ENCODE measurements around the gene LMTK2.
A peak's percentile ranks its signal among the peaks of the same experiment; 100 is the strongest.

The LMTK2 gene

DNA sequence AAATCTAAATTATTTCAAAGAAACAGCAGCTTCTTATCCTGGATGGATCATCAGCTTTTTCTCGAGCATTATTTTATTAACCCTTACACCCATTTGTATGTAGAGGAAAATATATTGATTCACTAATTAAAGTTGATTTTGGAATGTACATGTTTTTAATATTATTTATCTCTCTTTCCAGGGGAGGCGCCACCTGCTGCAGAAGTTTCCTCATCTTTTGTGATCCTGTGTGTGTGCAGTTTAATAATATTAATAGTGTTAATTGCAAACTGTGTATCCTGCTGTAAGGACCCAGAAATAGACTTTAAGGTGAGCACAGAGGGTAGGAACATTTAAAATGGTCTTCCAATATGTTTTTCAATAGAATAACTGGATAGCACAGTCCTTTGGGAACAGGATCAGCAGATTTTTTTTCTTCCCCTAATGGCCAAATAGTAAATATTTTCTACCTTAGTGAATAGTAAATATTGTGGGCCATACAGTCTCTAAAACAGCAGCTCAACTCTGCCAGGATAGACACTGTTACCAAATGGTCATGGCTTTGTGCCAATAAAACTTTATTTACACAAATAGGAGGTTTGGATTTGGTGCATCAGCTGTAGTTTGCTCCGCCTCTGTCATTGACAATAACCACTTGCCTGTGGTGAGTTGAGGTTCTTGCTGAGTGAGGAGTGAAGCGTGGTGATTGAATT is 30.6 kb downstream of the LMTK2 start:
- no peak for DNase-seq (ENCODE audit: low read depth)

DNA sequence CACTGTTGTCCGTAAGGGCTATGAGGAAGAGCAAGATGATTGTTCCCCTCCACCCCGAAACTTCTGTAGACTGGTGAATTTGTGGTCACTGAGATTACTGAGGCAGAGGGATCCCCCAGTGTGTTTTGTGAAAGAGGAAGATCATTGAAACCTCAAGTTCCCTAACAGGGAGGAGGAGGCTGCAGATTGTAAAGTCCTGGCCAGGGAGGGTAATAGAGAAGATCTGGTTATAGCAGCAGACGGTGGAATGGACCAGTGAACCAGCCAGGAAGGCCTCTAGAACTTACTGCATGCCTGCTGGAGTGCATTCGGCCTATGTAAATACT is 31.1 kb downstream of the LMTK2 start:
- no peak for DNase-seq (ENCODE audit: low read depth)

DNA sequence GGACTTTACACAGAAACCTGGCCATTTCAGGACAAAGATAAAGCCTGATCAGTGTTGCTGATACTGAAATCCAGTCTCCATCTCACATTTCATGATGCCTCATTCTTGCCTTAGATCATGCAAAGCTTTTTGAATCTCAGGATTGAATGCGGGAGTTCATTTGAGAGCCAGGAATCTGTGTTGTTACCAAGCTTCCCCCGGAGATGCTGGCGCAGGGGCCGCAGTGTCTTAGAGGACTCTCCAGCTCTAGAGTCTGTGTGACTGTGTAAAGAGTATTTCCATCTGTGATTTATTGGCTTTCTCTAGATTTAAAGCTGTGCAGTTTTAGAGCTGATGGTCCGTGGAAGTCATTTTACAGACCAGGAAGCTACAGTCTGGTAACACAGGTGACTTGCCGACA is 32.0 kb downstream of the LMTK2 start:
- DNase-seq (ENCODE audit: low read depth), result no peak

DNA sequence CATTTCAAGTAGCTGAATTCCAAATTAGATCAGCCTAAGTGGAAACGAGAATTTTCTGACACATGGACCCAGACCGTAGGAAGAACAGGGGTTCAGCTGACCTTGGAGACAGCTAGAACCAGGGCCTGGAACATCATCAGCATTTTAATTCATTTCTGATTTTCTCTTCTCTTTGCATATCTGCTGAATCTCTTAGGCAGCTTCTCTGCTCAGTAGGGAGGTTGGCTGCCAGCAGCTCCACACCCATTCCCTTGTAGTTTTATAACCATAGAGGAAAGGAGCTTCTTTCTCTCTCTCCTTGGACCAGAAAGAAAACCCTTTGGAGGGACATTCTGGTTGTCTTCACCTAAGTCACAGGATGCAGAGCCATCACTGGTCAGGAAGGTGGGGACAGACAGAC is 36.0 kb downstream of the LMTK2 start:
- no peak for DNase-seq (ENCODE audit: low read depth)

DNA sequence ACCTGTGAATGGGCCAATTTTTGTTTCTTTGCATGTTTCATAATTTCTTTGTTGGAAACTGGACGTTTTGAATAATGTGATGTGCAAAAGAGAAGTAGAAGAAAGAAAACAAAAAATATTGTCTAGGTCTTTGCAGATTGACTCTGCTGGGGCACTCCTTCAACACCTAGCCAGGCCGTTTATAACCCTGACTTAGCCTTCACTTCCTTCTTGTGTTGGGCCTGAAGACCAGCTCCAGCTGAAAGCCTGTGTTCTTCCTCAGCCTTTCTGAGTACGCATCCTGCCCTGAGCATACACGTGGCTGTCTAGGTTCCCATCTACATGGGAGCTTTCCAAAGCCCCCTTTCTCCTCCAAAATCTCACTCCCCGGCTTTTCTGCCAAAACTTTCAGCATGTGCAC is 41.9 kb downstream of the LMTK2 start:
- no peak for DNase-seq (ENCODE audit: low read depth)

DNA sequence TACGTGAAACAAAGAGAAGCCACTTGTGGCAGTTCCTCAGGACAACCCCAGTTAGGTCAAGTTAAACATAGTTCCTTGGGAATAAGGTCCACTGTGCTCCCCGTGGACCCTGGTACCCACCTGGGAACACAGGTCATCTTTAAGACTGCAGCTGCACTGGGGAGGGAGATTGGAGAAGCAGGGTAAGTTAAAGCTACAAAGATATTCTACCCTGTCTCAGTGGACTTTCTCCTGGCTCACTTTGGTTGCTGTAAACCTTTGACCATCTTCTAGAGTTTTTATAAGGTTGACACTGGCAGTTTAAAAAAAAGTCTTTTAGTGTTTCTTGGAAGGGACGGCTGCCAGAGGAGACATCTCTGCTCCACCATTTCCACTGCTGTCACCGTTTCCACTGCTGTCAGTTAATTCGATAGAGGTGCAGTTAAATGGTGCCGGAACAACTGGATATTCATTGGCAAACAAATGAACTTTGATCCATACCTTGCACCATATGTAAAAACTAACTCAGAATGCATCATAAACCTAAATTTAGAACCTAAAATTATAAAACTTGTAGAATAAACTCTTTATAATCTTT is 42.5 kb downstream of the LMTK2 start:
- DNase-seq (ENCODE audit: low read depth), result no peak

DNA sequence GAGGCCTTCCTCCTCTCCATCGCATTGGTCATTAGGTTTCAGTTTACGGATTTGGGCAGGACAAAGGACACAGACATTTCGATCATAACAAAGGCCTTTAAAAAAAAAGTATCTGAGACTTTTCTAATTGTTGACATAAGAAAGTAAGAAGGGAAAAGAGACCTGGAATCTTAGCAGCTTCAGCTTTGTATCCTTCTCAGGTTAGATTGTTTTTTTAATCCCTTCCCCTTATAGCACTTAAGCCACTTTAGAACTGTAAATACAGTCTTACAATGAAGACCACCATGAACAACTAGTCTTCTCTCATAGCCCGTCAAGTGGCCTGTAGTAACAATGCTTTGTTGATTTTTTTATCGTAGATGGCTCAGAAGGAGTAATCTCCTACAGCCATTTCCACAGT is 45.2 kb downstream of the LMTK2 start:
- no peak for DNase-seq (ENCODE audit: low read depth)

DNA sequence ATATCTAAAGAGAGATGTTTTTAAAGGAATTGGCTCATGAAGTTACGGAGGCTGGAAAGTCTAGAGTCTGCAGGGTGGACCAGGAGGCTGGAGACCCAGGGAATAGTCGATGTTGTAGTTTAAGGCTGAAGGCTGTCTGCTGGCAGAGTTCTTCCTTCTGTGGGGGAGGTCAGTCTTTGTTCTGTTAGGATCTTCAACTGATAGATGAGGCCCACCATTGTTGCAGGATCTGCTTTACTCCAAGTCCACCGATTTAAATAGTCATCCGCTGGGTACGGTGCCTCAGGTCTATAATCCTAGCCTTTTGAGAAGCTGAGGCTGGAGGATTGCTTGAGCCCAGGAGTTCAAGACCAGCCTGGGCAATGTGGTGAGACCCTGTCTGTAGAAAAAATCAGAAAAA is 50.0 kb downstream of the LMTK2 start:
- no peak for DNase-seq (ENCODE audit: low read depth)

DNA sequence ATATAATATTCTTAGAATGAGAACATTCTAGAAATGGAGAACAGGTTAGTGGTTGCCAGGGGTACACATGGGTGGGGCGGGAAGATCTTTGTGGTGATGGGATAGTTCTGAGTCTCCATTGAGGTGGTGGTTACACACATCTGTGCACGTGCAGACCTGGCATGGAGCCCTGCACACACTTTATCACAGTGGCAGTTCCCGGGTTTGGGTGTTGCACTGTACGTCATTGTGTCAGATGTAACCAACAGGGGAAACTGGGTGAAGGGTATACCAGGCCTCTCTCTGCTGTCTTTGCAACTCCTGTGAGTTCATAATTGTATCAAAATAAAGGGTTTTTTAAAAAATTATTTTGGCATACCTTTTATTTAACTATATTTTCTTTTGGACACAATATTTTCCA is 51.1 kb downstream of the LMTK2 start:
- no peak for DNase-seq (ENCODE audit: low read depth)

DNA sequence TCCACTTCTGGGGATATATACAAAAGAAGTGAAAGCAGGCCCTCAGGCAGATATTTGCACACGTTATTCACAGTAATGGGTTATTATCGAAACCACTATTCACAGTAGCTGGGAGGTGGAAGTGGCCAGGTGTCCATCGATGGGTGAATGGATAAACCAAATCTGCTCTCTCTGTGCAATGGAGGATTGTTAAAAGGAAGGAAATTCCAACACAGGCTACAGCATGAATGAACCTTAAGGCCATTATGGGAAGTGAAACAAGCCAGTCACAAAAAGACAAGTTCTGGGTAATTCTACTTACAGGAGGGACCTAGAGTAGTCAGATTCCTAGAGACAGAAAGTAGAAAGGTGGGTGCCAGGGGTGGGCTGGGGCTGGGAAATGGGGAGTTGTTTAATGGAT is 56.1 kb downstream of the LMTK2 start:
- no peak for DNase-seq (ENCODE audit: low read depth)

DNA sequence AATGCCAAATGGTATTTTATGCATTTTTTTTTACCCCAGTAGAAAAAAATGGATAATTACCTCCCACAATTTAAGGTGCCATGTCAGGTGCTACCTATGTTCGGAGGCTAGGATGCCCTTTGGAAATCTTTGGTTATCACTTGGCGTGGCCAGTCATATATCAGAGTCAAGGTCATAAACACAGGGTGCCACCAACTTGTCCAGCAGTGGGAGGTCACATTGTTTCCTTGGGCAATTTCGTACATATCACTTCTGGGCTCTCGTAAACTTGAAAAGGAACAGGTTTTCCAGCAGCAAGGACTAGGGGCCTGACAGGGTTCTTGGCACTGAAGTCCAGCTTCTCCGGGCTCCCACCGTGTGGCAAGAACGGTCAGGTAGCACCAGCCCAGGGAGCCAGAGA is 56.6 kb downstream of the LMTK2 start:
- no peak for DNase-seq (ENCODE audit: low read depth)

DNA sequence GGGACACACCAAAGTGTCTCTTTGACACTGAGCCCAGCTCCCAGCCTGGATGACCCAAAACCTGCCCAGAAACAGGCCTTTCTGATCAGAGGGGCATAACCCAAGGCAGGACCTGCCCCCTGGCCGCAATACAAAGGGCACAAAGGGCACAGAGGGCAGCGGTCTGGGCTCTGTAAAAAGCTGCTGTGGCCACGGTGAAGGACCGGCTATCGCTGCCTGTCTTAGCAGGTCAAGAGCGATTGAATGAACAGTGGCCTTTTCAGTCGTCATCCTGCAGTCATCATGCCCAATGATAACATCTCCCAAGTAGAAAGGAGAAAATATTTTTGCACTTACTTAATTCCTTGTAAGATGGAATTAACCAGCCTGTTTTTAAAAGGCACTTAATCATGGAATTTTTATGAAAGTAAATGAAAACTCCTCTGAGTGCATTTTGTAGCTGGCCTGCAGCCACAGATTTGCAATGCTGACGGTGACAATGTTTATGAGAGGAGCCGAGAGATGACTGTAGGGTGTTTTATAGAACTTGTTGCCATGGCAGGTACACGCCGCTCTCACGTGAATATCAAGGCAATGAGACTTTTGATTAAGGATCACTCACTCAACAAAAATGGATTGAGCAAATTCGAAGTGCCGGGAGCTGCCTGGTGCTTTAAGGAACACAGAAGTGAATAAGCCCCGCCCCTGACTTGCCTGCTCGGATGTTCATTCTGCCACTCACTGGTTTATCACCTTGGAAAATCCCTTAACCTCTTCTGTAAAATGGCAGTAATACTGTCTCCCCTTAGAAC is 57.2 kb downstream of the LMTK2 start:
- no peak for DNase-seq (ENCODE audit: low read depth)

DNA sequence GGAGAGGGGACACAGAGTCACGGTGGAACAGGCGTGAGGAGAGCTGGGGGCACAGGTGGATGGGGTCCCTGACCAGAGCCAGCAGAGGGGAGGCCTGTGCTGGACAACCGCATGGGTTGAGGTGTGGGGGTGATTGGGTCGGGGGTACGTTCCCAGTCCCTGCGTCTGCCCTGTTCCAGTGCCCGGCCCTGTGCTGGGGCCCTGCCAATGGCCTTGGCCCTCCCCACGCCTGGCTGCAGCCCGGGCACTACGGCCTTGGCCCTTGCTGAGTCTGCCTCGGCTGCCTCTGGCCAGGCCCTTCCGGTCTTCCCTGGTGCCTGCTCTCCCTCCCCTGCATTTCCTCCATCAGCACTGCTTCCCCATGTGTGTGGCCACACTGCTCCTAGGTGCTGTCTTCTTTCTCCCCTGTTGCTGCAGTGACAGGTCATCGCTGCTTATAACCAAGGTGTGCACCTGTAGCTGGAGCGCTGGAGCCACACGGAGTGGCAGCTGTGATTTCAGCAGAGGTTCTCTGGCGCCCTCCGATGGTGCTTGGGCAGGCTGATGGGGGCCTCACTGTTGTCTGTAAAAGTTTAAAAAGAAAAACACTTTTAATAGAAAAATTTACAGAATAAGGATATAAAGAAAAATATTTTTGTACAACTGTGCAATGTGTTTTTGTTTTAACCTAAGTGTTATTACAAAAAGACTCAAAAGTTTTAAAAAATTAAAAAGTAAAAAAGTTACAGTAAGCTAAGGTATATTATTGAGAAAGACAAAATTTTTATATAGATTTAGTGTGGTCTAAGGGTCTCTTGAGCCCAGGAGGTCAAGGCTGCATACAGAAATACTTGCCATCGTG is 59.4 kb downstream of the LMTK2 start:
- DNase-seq (ENCODE audit: low read depth), result peak; percentile 46

DNA sequence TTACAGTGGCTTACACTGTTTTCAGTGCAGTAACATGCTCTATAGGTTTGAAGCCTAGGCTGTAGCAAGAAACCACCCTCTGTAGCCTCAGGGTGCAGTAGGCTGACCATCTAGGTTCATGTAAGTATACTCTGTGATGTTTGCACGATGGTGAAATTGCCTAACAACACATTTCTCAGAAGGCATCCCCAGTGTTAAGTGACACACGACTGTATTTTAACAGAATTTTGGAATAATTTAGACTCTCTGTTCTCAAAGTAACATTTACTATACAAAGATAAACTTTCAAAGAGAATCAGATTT is 60.0 kb downstream of the LMTK2 start:
- DNase-seq (ENCODE audit: low read depth), result no peak

DNA sequence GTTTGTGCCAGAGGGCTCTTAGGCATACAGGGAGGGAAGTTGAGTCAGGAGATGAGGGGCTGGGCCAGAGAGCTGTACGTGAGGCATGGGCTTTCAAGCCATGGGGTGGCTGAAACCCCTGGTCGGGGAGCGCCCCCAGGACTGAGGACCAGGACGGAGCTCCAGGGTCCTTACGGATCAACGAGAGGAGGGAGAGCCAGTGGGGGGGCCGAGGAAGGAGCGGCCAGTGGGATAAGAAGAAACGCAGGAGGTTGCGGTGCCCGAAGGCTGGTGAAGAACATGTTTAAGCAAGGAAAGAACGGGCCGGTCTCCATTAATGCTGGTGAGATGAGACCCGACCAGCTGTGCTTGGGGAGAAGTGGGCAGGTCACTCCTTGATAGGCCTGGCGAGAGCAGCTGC is 61.0 kb downstream of the LMTK2 start:
- no peak for DNase-seq (ENCODE audit: low read depth)

DNA sequence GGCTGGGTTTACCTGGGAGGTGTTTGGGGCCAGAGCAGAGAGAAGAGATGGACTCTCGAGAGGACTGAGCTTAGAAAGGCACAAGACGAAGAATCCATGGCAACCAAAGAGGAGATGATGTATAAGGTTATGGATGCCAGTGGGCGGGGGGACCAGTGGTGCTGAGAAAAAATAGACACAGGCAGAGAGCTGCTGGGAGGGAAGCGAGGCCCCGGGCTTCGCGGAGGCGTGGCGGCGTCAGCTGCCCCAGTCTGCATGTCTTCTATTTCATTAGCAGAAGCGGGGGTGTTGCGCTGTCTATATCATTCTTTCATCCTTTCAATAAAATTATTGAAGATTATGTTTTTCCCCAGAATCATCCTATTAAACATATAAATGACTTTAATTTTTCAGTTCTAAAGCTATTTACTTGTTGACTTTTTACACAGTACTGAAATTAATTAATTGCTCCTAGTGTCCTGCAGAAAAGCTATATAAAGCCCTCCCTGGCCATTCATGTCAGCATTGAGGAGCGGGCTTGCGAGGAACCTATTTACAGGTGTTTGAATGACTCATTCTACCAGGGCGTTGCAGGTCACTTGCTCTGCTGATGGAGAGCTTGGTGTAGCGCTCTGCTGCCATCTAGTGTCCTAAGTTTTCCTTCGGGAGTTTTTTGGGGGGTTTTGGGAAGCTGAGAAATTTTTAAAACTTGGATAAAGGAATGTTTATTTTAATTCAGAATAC is 61.7 kb downstream of the LMTK2 start:
- peak; percentile 46 for DNase-seq (ENCODE audit: low read depth)

DNA sequence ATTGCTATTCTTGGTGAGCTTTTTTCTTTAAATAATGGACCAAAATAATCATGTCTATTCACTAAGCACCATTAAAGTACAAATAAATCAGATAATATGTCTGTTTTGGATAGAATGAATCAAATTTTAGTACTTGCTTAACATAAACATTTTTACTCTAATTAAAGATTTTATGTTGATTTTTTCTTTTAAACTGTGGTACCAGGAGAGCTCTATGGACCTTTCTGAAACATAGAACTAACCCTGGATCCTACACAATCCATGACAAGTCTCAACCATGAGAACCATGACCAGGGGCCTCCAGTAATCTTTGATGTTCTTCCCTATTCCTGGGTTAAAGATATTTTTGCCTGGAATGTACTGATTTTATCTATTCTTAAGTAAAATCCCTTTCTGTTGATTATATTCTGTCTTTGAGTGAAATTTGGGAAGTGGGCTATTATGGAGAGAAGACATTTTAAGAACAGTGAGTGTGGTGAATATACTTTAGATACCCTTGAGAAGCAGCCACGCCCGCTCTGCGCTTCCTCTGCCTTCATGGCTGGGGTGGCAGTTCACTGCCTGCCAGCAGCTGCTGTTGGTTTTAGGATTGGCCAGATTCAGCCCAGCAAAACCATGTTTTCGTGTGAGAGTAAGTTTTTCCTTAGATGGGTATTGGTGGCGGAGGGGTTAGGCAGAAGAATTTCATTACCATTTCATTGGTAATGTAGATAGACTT is 62.4 kb downstream of the LMTK2 start:
- no peak for DNase-seq (ENCODE audit: low read depth)

DNA sequence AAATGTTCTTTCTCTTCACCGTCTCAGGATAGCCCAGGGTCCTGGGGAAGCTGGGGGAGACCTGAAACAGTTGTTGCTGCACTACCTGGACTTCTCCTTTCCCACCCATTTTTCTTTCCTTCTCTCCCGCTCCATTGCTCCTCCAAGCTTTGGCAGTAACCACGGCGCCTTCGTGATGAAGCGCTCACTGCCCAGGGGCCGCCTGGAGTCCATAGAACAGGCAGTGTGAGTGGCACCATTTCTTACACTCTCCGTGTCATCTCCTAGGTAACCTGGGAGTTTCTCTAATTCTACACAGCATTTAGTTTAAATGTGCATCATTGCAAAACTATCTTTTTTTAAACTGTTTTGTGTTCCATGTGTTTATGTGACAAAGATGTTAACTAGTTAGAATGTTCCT is 64.3 kb downstream of the LMTK2 start:
- no peak for DNase-seq (ENCODE audit: low read depth)

DNA sequence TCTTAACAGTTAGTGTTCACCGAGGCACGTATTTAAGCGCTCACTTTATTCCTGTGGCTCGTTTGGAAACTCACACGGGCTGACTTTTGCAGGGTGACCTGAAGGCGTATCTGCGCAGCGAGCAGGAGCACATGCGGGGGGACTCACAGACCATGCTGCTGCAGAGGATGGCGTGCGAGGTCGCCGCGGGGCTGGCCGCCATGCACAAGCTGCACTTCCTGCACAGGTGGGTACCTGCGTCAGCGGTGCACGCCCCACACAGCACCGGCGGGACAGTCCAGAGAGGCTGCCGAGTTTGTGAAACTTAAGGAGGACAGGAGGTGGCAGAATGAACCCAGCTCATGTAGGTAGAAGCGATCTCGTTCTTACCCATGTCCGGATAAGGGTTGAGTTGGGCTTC is 64.8 kb downstream of the LMTK2 start:
- no peak for DNase-seq (ENCODE audit: low read depth)

DNA sequence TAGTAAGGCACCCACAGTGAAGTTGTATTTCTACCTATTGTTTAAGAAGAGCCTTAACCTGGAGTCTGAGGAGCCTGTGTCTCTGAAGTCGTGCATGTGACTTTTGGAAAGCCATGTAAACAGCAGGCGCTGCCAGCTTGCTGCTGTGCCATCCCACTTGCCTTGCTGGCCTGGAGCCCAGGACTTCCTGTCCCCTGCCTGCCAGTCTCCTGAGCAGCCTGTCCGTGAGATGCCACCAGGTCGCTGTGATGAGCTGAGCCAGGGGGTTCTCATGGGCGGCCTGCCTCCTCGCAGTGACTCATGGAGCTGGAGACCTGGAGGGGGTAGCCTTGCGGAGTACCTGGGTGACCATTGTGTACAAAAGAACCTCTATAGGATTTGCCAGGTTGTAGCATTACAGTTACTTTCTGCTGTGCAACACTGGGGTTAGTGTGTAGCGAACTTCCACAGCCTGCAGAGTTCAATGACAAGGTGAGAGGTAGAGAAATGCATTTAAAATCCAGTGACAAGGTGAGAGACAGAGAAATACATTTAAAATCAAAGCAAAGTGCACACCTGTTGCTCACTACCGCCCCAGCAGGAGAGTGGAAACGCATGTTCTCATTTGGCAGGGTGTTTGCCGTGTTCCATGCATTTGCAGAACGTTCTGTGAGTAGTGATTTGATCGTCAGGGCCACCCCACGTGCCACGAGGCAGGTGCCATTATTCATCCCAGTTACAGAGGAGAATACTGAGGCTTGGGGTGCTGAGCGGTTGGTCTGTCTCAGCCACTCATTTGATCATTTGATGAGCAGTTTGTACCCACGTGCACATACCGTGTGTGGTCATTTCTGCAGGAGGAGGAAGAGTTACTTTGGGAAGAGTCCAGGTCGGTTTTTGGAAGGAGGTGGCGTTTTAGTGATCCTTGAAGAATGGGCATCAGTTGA is 67.9 kb downstream of the LMTK2 start:
- no peak for DNase-seq (ENCODE audit: low read depth)

All from activated T-cell treated with anti-CD3 and anti-CD28 coated beads for 1 hour (primary cell).